AG09309 (cell line): Measurements from ENCODE around the gene AADAT.

Experiments
- DNase-seq: peaks from one replicate; pipeline ENCODE4 v3.0.0-alpha.2; 2010; ENCODE audit warnings: low read depth
- H3K4me3 ChIP-seq: 2 replicates; pipeline ENCODE4 v1.5.1; 2011; ENCODE audit warnings: mild to moderate bottlenecking, low read depth, low read length, moderate library complexity; ENCODE audit not compliant: control insufficient read depth
- CTCF ChIP-seq: IDR thresholded peaks from 2 replicates; pipeline ENCODE4 v1.5.1; 2011; ENCODE audit warnings: mild to moderate bottlenecking, low read depth, low read length, inconsistent platforms; ENCODE audit not compliant: insufficient read depth, control insufficient read depth; ENCODE audit errors: missing control alignments

AADAT gene

GRCh38 chr4:170014359-170015011 lies 75.3 kb downstream of the AADAT start:
- DNase-seq: no peak
- TF ChIP-seq CTCF: no peak

DNA sequence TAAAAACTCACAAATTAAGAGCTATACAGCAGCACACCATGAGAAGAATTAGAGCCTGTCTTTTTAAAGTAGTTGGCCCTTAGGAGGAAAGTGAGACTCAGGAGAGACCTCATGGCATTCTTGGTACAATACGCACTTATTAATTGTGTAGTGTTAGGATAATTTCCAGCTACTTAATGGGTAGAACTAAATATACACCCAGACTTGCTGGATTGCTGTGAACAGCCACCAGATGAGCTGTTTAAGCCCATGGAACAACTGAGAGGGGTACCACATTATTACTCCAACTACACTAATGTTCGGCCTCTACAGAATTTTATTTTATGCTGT lies 77.2 kb downstream of the AADAT start:
- no peak for DNase-seq
- TF ChIP-seq CTCF: no peak
- no peak overlapping the region for H3K4me3 ChIP-seq

More at GRCh38 chr4:170014359-170015011, 75.3 kb downstream of the AADAT start:
- no peak overlapping the region for H3K4me3 ChIP-seq

GRCh38 chr4:170011921-170012628 lies 77.7 kb downstream of the AADAT start:
- DNase-seq: no peak
- TF ChIP-seq CTCF: no peak
- no peak overlapping the region for H3K4me3 ChIP-seq
